Measurements from ENCODE around the gene TSHZ2.

Gene TSHZ2

GRCh38 chr20:53343448-53343847, 371.3 kb downstream of the TSHZ2 start:
- Histone ChIP-seq H3K27me3 (replicated peaks; ENCODE audit: control insufficient read depth, insufficient read depth, low read length) (no peaks in the 10 kb centered on the region; the same call in none of the 2 replicates), H3K36me3 (ENCODE audit: control insufficient read depth, insufficient read depth, low read length) (no peaks in the 10 kb centered on the region), H3K4me3 (replicated peaks; ENCODE audit: low read depth, low read length) (no peak overlapping the region)
- no peak for DNase-seq (ENCODE audit: extremely low read depth, insufficient read length)
- no peak for TF ChIP-seq CTCF (IDR thresholded peaks at IDR 0.05; ENCODE audit: insufficient read depth, low read length, poor library complexity, severe bottlenecking)

GRCh38 chr20:53344891-53345290, 372.7 kb downstream of the TSHZ2 start:
- TF ChIP-seq CTCF (IDR thresholded peaks at IDR 0.05; ENCODE audit: insufficient read depth, low read length, poor library complexity, severe bottlenecking) = no peak
- Histone ChIP-seq H3K27me3 (replicated peaks; ENCODE audit: control insufficient read depth, insufficient read depth, low read length) (no peaks in the 10 kb centered on the region; the same call in none of the 2 replicates), H3K4me3 (replicated peaks; ENCODE audit: low read depth, low read length) (no peak overlapping the region), H3K36me3 (ENCODE audit: control insufficient read depth, insufficient read depth, low read length) (no peaks in the 10 kb centered on the region)
- DNase-seq (ENCODE audit: extremely low read depth, insufficient read length) = no peak

- no peak for TF ChIP-seq CTCF (IDR thresholded peaks at IDR 0.05; ENCODE audit: insufficient read depth, low read length, poor library complexity, severe bottlenecking)
- Histone ChIP-seq H3K36me3 (ENCODE audit: control insufficient read depth, insufficient read depth, low read length) (no peaks in the 10 kb centered on the region), H3K27me3 (replicated peaks; ENCODE audit: control insufficient read depth, insufficient read depth, low read length) (no peaks in the 10 kb centered on the region; the same call in none of the 2 replicates), H3K4me3 (replicated peaks; ENCODE audit: low read depth, low read length) (no peak overlapping the region)
- DNase-seq (ENCODE audit: extremely low read depth, insufficient read length) = no peak
Measured at GRCh38 chr20:53345536-53346334, 373.6 kb downstream of the TSHZ2 start.

- Histone ChIP-seq H3K36me3 (ENCODE audit: control insufficient read depth, insufficient read depth, low read length) (no peaks in the 10 kb centered on the region), H3K4me3 (replicated peaks; ENCODE audit: low read depth, low read length) (no peak overlapping the region), H3K27me3 (replicated peaks; ENCODE audit: control insufficient read depth, insufficient read depth, low read length) (no peaks in the 10 kb centered on the region; the same call in 1 of the 2 replicates)
- no peak for TF ChIP-seq CTCF (IDR thresholded peaks at IDR 0.05; ENCODE audit: insufficient read depth, low read length, poor library complexity, severe bottlenecking)
- no peak for DNase-seq (ENCODE audit: extremely low read depth, insufficient read length)
Measured at GRCh38 chr20:53346335-53346648, 374.1 kb downstream of the TSHZ2 start.

GRCh38 chr20:53349730-53350129, 377.6 kb downstream of the TSHZ2 start:
- Histone ChIP-seq H3K36me3 (ENCODE audit: control insufficient read depth, insufficient read depth, low read length) (no peaks in the 10 kb centered on the region), H3K27me3 (replicated peaks; ENCODE audit: control insufficient read depth, insufficient read depth, low read length) (no peaks in the 10 kb centered on the region; the same call in none of the 2 replicates), H3K4me3 (replicated peaks; ENCODE audit: low read depth, low read length) (no peak overlapping the region)
- no peak for DNase-seq (ENCODE audit: extremely low read depth, insufficient read length)
- no peak for TF ChIP-seq CTCF (IDR thresholded peaks at IDR 0.05; ENCODE audit: insufficient read depth, low read length, poor library complexity, severe bottlenecking)
